ENCODE results near the gene RAB22A. TPM values are rescaled to one million over a fixed set of nuclear protein-coding genes. Genes with fewer than 3 reads are reported as not detected.

Gene RAB22A
- total and polyA plus RNA-seq, 2 donors (not counting 3 experiments of a cell fraction or from before 2014, with no cell fraction given), result 8.6 to 16.3 TPM

GRCh38 chr20:58395604-58396003 is 86.1 kb downstream of the RAB22A start:
- Histone ChIP-seq H3K9ac (replicated peaks; ENCODE audit: extremely low read depth, insufficient read depth, low read length) (no peak overlapping the region), H3K9me1 (replicated peaks; ENCODE audit: control insufficient read depth, extremely low read depth, insufficient read depth, low read length) (peaks cover 3% of the 10 kb centered on the region), H3K36me3 (ENCODE audit: control insufficient read depth in 2 of 2, extremely low read depth in 1 of 2, insufficient read depth in 2 of 2, low read length in 2 of 2) (peaks cover 2 to 3% of the 10 kb centered on the region in 2 experiments), H3K9me3 (replicated peaks; ENCODE audit: control insufficient read depth, insufficient read depth, low read length) (no peaks in the 10 kb centered on the region), H3K4me1 (ENCODE audit: control insufficient read depth, extremely low read depth, insufficient read depth, low read length) (peaks cover 7% of the 10 kb centered on the region), H2AFZ (ENCODE audit: low read depth, low read length) (no peak overlapping the region), H4K20me1 (replicated peaks; ENCODE audit: control insufficient read depth, extremely low read depth, insufficient read depth, low read length) (peaks cover 32% of the 10 kb centered on the region), H3K27me3 (ENCODE audit: control insufficient read depth in 2 of 2, insufficient read depth in 2 of 2, low read length in 2 of 2) (no peaks in the 10 kb centered on the region), H3K79me2 (ENCODE audit: control insufficient read depth, insufficient read depth, low read length) (peaks cover 99% of the 10 kb centered on the region), H3K4me3 (replicated peaks in 1 of 3; ENCODE audit: insufficient read depth in 1 of 3, low read depth in 1 of 3, low read length in 3 of 3) (no peak overlapping the region), H3K4me2 (ENCODE audit: insufficient read depth, low read length) (no peak overlapping the region), H3K27ac (ENCODE audit: insufficient read depth, low read depth, low read length) (no peak overlapping the region)
- DNase-seq (ENCODE audit: low read depth, low spot score) (no peak), FAIRE-seq (no peak)
- no TSS peak for BruUV-seq (replicated peaks)
- TF ChIP-seq FOS (IDR thresholded peaks at IDR 0.05; ENCODE audit: borderline replicate concordance, insufficient read depth, low read length), result no peak
- TF ChIP-seq MAX (IDR thresholded peaks at IDR 0.05; ENCODE audit: insufficient read depth, insufficient read length), result no peak
- no peak for TF ChIP-seq CTCF (IDR thresholded peaks at IDR 0.05; ENCODE audit: extremely low read depth in 1 of 2, insufficient read depth in 1 of 2, low read depth in 1 of 2, low read length in 2 of 2)
- TF ChIP-seq POLR2AphosphoS5 (IDR thresholded peaks at IDR 0.05; ENCODE audit: insufficient read depth, low read depth, low read length), result no peak
- no peak for TF ChIP-seq JUN (IDR thresholded peaks at IDR 0.05; ENCODE audit: borderline replicate concordance, insufficient read depth, insufficient read length, low read depth)
- dilution Hi-C loops (cut with MboI; ENCODE audit: extremely low pct_ligation_motif_present, low sequenced_read_pairs) (no loop called here), intact Hi-C loops (cut with micrococcal nuclease) (no loop called here)
- ChIA-PET CTCF (interaction anchor here (0.8 kb wide), 1 partner anchor 141 kb away, joined by 3 read pairs; no protein-coding TSS in a partner anchor), POLR2A (no interaction called here)

- Histone ChIP-seq H3K79me2 (ENCODE audit: control insufficient read depth, insufficient read depth, low read length) (peaks cover 99% of the 10 kb centered on the region), H3K36me3 (ENCODE audit: control insufficient read depth in 2 of 2, extremely low read depth in 1 of 2, insufficient read depth in 2 of 2, low read length in 2 of 2) (no peaks in the 10 kb centered on the region), H3K9me3 (replicated peaks; ENCODE audit: control insufficient read depth, insufficient read depth, low read length) (no peaks in the 10 kb centered on the region), H3K27me3 (ENCODE audit: control insufficient read depth in 2 of 2, insufficient read depth in 2 of 2, low read length in 2 of 2) (no peaks in the 10 kb centered on the region), H3K9ac (replicated peaks; ENCODE audit: extremely low read depth, insufficient read depth, low read length) (no peak overlapping the region), H3K9me1 (replicated peaks; ENCODE audit: control insufficient read depth, extremely low read depth, insufficient read depth, low read length) (peaks cover 3% of the 10 kb centered on the region), H3K27ac (ENCODE audit: insufficient read depth, low read depth, low read length) (no peak overlapping the region), H3K4me3 (replicated peaks in 1 of 3; ENCODE audit: insufficient read depth in 1 of 3, low read depth in 1 of 3, low read length in 3 of 3) (no peak overlapping the region), H3K4me2 (ENCODE audit: insufficient read depth, low read length) (no peak overlapping the region), H2AFZ (ENCODE audit: low read depth, low read length) (no peak overlapping the region), H4K20me1 (replicated peaks; ENCODE audit: control insufficient read depth, extremely low read depth, insufficient read depth, low read length) (peaks cover 31% of the 10 kb centered on the region), H3K4me1 (ENCODE audit: control insufficient read depth, extremely low read depth, insufficient read depth, low read length) (no peaks in the 10 kb centered on the region)
- ChIA-PET POLR2A (no interaction called here), CTCF (no interaction called here)
- FAIRE-seq (no peak), DNase-seq (ENCODE audit: low read depth, low spot score) (no peak)
- no TSS peak for BruUV-seq (replicated peaks)
- dilution Hi-C loops (cut with MboI; ENCODE audit: extremely low pct_ligation_motif_present, low sequenced_read_pairs), result no loop called here
- no peak for TF ChIP-seq POLR2A (IDR thresholded peaks at IDR 0.05; ENCODE audit: low read depth, low read length)
- no peak for TF ChIP-seq EZH2 (IDR thresholded peaks at IDR 0.05; ENCODE audit: borderline replicate concordance, low read depth, low read length, severe bottlenecking)
- TF ChIP-seq JUN (IDR thresholded peaks at IDR 0.05; ENCODE audit: borderline replicate concordance, insufficient read depth, insufficient read length, low read depth), result no peak
- no peak for TF ChIP-seq MAX (IDR thresholded peaks at IDR 0.05; ENCODE audit: insufficient read depth, insufficient read length)
- no peak for TF ChIP-seq CTCF (IDR thresholded peaks at IDR 0.05; ENCODE audit: extremely low read depth in 1 of 2, insufficient read depth in 1 of 2, low read depth in 1 of 2, low read length in 2 of 2)
- TF ChIP-seq POLR2AphosphoS5 (IDR thresholded peaks at IDR 0.05; ENCODE audit: insufficient read depth, low read depth, low read length), result no peak
- no peak for TF ChIP-seq MYC (IDR thresholded peaks at IDR 0.05; ENCODE audit: low read depth, low read length)
- no peak for TF ChIP-seq FOS (IDR thresholded peaks at IDR 0.05; ENCODE audit: borderline replicate concordance, insufficient read depth, low read length)
- no peak for TF ChIP-seq GATA2 (IDR thresholded peaks at IDR 0.05; ENCODE audit: insufficient read depth, insufficient read length, low read depth, low read length)
- intact Hi-C loops (cut with micrococcal nuclease), result no loop called here
Observed at GRCh38 chr20:58397429-58397828, 87.9 kb downstream of the RAB22A start.
